Measurements from ENCODE around the gene TEX14. TPM values are rescaled to one million over a fixed set of nuclear protein-coding genes. Genes with fewer than 3 reads are reported as not detected.

Gene TEX14
- total RNA-seq, 1 experiment from 2014 or later, result 0.31 TPM

DNA sequence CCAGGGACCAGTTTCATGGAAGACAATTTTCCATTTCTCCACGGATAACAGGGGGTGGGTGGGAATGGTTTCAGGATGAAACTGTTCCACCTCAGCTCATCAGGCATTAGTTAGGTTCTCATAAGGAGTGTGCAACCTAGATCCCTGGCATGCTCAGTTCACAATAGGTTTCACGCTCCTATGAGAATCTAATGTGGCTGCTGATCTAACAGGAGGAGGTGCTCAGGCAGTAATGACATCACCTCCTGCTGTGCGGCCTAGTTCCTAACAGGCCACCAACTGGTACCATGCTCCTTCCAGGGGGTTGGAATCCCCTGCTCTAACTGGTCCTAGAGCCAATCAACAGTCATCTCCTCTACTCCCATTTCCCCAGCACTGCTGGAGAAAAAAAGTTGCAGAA lies 19.9 kb downstream of the TEX14 start:
- no peak overlapping the region for H3K14ac ChIP-seq (ENCODE audit: insufficient read depth, low read length)
- H4K5ac ChIP-seq (ENCODE audit: insufficient read length, low read depth, low read length), result no peak overlapping the region
- no peak overlapping the region for H3T11ph ChIP-seq (ENCODE audit: low read length)
- no peak overlapping the region for H4K8ac ChIP-seq (replicated peaks; ENCODE audit: insufficient read length, low read depth, low read length)
- no peak for DNase-seq
- Mint-ChIP-seq H3K4me1 (peaks cover 6 to 15% of the 10 kb centered on the region in 2 experiments), H3K4me3 (no peak overlapping the region), H3K27ac (no peak overlapping the region; a peak in 1 of 7 replicates), H3K27me3 (ENCODE audit: low read depth) (no peaks in the 10 kb centered on the region; the same call in 1 of the 2 replicates), H3K36me3 (ENCODE audit: insufficient read depth in 1 of 3, low read depth in 3 of 3) (no peaks in the 10 kb centered on the region), H3K9me3 (no peaks in the 10 kb centered on the region)
- no peak overlapping the region for H2BK20ac ChIP-seq (ENCODE audit: low read depth, low read length, poor library complexity, severe bottlenecking)
- no CpG with 5 or more reads among the region's 3 CpGs for WGBS (ENCODE audit: extremely low coverage, insufficient read length, low lambda C conversion rate)
- no peak overlapping the region for H3K27ac ChIP-seq (ENCODE audit: insufficient read length, low read depth, low read length)
- no peak overlapping the region for H3K18ac ChIP-seq (ENCODE audit: insufficient read length, low read depth, low read length)
- no peaks in the 10 kb centered on the region for H3K9me3 ChIP-seq (ENCODE audit: control insufficient read depth, low read depth, low read length)
- H2BK15ac ChIP-seq (ENCODE audit: low read depth, low read length), result no peak overlapping the region
- H2AFZ ChIP-seq (ENCODE audit: low read length), result no peak overlapping the region
- H3K9ac ChIP-seq (ENCODE audit: extremely low read depth, insufficient read length, low read length), result no peak overlapping the region
- H3K4ac ChIP-seq (ENCODE audit: low read depth, low read length), result no peak overlapping the region
- H2BK5ac ChIP-seq (ENCODE audit: insufficient read length, low read length), result no peak overlapping the region
- TF ChIP-seq, protein P1, sequence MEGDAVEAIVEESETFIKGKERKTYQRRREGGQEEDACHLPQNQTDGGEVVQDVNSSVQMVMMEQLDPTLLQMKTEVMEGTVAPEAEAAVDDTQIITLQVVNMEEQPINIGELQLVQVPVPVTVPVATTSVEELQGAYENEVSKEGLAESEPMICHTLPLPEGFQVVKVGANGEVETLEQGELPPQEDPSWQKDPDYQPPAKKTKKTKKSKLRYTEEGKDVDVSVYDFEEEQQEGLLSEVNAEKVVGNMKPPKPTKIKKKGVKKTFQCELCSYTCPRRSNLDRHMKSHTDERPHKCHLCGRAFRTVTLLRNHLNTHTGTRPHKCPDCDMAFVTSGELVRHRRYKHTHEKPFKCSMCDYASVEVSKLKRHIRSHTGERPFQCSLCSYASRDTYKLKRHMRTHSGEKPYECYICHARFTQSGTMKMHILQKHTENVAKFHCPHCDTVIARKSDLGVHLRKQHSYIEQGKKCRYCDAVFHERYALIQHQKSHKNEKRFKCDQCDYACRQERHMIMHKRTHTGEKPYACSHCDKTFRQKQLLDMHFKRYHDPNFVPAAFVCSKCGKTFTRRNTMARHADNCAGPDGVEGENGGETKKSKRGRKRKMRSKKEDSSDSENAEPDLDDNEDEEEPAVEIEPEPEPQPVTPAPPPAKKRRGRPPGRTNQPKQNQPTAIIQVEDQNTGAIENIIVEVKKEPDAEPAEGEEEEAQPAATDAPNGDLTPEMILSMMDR (conservative IDR thresholded peaks at IDR 0.05), result no peak
- H3K79me1 ChIP-seq (ENCODE audit: insufficient read depth, low read depth, low read length, poor library complexity, severe bottlenecking), result no peaks in the 10 kb centered on the region
- H3K23ac ChIP-seq (ENCODE audit: insufficient read length, low read depth, low read length), result no peak overlapping the region
- no peaks in the 10 kb centered on the region for H3K27me3 ChIP-seq (ENCODE audit: insufficient read depth, low read length)
- no peak overlapping the region for H3K56ac ChIP-seq (ENCODE audit: insufficient read length, low read depth, low read length)
- H3K79me2 ChIP-seq (ENCODE audit: insufficient read depth, low read length), result no peaks in the 10 kb centered on the region
- no peak overlapping the region for H3K4me2 ChIP-seq (ENCODE audit: insufficient read depth, insufficient read length, low read length)
- H3K4me1 ChIP-seq (ENCODE audit: insufficient read depth, low read length), result no peaks in the 10 kb centered on the region
- H2BK12ac ChIP-seq (ENCODE audit: insufficient read length, low read depth, low read length), result no peak overlapping the region
- H2BK120ac ChIP-seq (ENCODE audit: low read depth, low read length, poor library complexity, severe bottlenecking), result no peak overlapping the region
- H4K91ac ChIP-seq (ENCODE audit: insufficient read length, low read depth, low read length), result no peak overlapping the region
- no peaks in the 10 kb centered on the region for H3K23me2 ChIP-seq (ENCODE audit: insufficient read length, low read depth, low read length, poor library complexity, severe bottlenecking)
- H2AK5ac ChIP-seq (ENCODE audit: insufficient read length, low read length), result no peak overlapping the region
- no peaks in the 10 kb centered on the region for H4K20me1 ChIP-seq (ENCODE audit: control insufficient read depth, insufficient read depth, insufficient read length)
